Pons (tissue), 1 donor: ENCODE data around the gene MEIOSIN.

ENCODE experiments used
- DNase-seq: peaks from one replicate; pipeline ENCODE4 v3.0.0-alpha.2; 2016; ENCODE audit warnings: low spot score

Gene MEIOSIN

DNA sequence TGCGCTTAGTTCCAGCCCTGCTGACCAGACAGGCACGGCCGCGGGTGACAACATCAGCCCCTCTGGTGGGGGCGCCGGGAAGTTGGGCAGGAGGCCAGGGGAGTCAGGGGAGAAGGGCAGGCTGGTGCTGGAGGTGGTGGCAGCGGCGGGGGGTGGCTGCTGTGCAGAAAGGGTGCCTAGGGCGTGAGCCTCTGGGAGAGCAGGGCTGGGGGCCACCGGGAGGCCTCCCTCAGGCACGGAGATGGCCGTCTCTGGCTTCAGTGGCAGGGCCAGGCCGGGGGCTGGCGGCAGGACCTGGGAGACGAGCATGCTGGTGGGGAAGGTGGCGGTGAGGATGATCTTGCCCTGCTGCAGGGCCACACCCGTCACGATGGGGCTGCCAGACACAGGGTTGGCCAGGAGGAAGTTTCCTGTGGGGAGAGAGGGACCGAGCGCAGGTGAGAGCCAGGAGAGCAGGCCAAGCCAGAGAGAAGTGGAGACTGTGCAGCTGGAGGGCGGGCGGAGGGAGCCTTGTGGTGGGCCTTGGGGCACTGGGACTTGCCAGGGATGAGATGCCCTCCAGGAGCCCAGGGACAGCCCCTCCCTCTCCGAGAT lies 32.6 kb downstream of the MEIOSIN start:
- DNase-seq: no peak

DNA sequence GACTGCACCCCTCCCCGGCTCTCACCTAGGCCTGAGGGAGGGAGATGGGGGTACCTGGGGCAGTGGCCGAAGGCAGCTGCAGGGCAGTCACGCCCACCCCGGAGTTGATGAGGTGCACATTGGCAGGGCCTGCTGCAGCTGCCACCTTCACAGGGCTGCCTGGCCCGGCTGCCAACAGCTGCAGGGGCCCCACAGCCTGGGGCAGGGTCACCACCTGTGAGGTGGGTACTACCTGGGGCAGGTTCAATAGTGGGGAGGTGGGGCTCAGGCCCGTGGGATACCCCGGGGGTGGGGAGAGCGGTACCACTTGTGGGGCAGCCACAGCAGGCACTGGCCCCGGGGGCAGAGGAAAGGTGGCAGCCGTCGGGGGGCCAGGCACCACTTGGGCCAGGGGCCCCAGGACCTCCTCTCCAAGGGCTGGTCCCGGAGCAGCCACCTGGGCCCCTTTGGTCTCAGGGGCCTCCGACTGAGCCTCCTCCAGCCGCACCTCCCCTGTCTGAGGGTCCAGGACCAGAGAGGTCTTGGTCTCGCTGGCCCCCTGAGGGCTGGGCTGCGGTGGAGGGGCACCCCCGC lies 33.1 kb downstream of the MEIOSIN start:
- no peak for DNase-seq

DNA sequence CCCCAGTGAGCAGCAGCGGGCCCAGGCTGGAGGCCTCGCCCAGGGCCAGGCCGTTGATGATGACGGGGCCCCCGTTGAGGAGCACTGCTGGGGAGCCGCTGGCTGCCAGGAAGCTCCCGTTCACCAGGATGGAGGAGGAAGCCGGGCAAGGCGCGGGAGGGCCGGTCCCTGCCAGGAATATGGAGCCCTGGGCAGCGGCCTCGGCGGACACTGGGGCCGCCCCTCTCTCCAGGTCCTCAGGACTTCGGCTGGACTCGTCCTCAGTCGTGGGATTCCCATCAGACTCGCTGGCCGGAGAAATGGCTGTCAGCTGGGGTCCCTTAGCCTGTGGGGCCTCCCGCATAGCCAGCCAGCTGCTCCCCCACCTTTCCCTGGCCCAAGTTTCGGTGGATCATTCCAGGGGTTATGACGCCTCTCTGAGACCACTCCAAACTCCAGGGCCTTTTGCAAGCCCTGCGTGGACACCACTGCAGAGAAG lies 33.7 kb downstream of the MEIOSIN start:
- DNase-seq: no peak

DNA sequence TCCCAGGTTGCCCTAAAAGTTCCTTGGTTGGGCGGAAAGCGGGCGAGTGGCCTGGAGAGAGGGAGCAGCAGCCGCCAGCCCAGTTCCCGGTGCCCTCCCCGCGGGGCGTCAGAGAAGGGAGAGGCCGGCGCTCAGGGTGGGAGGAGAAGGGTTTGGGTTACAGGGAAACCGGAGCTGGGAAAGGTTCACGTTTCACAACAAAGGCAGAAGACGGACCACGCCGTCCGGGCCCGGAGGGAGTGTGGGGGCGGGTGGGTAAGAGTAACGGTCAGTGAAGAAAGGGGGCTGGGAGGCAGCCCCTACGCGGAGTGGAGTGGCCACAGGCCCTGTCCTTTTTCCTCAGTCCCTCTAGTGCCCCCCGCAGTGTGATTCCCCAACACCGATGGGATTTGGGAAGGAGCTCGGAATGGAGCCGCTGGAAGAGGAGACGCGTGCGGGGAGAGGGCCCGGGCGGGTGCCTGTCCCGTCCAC lies 34.2 kb downstream of the MEIOSIN start:
- DNase-seq: no peak

- no peak for DNase-seq
Observed at GRCh38 chr19:45767881-45768654, 34.8 kb downstream of the MEIOSIN start.

- DNase-seq: no peak
Observed at GRCh38 chr19:45768655-45768983, 35.4 kb downstream of the MEIOSIN start.

DNA sequence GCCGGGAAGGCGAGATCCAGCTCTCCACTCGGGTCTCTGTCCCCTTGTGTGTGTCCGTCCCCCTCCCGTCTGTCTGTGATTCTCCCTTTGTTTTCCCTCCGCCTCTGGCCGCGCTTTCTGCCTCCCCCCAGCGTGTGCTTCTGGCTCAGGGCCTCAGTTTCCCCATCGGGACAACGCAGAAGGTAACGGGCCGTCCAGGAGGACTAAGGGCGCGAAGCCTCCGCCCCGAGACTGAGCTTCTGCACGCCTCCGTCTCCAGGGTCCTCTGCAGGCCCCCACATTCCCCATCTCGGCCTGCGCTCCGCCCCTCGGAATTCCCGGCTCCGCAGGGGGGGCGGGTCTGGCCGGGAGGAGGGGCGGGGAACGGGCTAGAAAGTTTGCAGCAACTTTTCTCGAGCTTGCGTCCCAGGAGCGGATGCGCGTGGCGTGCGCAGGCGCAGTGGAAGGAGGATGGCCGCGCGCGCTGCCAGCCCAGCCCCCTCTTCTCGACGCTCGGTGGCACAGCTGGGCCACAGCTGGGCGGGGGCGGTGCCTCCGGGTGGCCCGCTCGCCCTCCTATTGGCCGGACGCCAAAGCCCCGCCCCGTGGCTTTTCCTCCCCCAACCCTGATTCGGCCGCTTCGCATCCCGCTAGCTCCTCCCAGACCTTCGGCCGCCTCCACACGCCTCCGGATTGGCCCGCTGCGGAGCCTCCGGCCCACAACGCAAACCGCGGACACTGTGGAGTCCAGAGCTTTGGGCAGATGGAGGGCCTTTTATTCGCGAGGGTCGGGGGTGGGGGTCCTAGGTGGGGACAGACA lies 35.9 kb downstream of the MEIOSIN start, which contains the start of gene SIX5:
Gene SIX5 (minus strand): TSS at position 269 of the 799 bp plus-strand sequence. CDS start 408 bp downstream, outside the sequence.
- DNase-seq: peak; percentile 93

DNA sequence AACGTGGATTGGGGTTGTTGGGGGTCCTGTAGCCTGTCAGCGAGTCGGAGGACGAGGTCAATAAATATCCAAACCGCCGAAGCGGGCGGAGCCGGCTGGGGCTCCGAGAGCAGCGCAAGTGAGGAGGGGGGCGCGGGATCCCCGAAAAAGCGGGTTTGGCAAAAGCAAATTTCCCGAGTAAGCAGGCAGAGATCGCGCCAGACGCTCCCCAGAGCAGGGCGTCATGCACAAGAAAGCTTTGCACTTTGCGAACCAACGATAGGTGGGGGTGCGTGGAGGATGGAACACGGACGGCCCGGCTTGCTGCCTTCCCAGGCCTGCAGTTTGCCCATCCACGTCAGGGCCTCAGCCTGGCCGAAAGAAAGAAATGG lies 36.6 kb downstream of the MEIOSIN start:
- peak; percentile 60 for DNase-seq

DNA sequence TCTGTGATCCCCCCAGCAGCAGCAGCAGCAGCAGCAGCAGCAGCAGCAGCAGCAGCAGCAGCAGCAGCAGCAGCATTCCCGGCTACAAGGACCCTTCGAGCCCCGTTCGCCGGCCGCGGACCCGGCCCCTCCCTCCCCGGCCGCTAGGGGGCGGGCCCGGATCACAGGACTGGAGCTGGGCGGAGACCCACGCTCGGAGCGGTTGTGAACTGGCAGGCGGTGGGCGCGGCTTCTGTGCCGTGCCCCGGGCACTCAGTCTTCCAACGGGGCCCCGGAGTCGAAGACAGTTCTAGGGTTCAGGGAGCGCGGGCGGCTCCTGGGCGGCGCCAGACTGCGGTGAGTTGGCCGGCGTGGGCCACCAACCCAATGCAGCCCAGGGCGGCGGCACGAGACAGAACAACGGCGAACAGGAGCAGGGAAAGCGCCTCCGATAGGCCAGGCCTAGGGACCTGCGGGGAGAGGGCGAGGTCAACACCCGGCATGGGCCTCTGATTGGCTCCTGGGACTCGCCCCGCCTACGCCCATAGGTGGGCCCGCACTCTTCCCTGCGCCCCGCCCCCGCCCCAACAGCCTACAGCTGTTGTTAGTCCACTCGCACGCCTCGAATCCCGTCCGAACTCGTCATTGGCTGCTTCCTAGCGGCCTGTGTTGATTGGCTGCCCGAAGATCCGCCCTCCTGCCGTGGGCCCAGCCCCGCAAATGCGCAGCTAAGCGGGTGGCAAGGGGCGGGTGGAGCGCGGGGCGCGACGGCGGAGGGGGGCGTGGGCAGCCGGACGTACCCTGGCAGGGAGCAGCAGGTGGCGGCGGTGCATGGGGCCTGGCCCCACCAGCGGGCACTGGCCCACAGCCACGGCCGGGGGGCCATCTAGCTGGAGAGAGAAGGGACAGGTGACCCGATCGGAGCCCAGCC lies 37.2 kb downstream of the MEIOSIN start:
- DNase-seq: peak; percentile 91

DNA sequence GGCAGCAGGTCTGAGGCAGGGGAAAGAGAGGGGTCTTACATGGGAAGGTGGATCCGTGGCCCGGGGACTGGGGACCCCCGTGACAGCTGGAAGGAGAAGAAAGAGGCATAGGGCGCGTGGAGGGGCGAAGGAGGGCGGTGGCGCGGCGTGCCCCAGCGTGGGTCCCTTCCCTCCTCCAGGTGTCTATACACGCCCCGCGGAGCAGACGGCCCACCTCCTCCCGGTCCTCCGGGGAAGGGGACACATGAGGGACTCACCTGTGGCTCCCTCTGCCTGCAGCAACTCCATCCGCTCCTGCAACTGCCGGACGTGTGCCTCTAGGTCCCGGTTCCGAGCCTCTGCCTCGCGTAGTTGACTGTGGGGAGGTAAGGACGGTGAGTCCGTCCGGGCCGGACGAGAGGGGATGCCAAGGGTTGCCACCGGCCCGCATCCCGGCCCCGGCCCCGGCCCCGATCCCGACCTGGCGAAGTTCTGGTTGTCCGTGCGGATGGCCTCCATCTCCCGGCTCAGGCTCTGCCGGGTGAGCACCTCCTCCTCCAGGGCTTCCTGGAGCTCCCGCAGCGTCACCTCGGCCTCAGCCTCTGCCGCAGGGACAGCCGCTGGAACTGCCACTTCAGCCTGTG lies 38.2 kb downstream of the MEIOSIN start:
- no peak for DNase-seq

- no peak for DNase-seq
Observed at GRCh38 chr19:45772130-45772840, 39.0 kb downstream of the MEIOSIN start.

DNA sequence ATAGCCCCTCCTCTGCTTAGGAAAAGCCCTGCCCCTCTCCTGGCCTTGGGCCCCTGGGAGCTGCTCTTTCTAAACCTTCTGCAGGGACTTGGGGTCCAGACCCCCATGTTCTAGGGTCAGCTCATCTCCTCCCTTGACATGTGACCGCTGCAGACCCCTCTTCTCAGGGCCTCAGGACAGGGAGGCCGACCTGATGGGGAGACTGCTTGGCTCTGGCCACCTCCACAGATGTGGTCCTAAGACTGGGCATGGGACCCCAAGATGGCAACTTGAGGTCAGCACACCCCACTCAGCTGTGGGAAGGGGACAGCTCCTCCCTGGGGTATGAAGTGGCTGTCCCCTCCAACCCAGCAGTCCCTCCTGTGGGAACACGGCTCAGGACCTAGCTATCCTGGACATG lies 39.7 kb downstream of the MEIOSIN start:
- DNase-seq: no peak

DNA sequence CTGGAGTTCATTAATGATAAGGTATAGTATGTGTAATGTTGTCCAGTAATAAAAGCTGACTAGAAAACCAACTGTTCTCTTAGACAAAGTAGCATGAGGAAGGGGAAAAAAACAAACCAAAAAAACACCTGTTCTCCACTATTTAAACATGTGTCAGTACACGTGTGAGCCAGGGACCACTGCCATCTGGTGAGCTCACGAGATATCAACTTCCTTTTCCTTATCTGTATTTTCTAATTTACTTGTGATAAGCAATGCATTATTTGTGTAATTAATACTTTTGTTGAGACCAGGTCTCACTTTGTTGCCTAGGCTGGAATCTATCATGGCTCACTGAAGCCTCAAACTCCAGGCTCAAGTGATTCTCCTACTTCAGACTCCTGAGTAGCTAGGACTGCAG lies 40.1 kb downstream of the MEIOSIN start:
- no peak for DNase-seq

DNA sequence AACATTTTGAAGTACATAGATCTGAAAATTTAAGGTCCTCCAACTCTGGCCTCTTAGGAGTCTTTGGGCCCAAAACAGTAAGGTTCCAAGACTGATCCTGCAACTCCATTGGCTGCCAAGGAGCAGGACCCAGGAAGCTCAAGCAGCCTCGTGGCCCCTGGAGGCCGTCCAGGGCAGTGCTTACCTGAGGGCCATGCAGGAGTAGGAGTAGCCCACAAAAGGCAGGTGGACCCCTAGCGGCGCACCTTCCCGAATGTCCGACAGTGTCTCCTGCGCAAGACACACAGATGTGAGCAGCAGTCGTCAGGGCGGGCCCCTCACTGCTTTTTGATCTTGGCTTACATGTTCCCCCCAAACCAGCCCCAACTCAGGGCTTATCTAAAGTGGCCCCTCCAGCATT lies 41.5 kb downstream of the MEIOSIN start:
- DNase-seq: no peak

GRCh38 chr19:45777395-45777961 lies 44.2 kb downstream of the MEIOSIN start:
- no peak for DNase-seq

GRCh38 chr19:45778010-45778661 lies 44.9 kb downstream of the MEIOSIN start:
- no peak for DNase-seq

GRCh38 chr19:45779231-45780145 lies 46.2 kb downstream of the MEIOSIN start:
- DNase-seq: no peak

DNA sequence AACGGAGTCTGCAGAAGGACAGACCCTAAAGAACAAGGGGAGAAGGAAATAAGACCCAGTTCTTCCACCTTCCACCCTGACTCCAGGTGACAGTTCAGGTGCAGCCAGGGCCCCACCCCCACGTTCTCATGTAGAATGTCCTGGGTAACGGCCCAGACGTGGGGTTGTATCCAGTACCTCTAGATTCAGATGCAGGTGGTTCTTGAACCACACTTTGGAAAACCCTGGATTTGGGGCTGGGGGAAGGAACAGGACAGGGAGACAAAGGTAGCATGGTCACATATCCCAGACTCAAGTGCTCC lies 46.9 kb downstream of the MEIOSIN start:
- DNase-seq: no peak
